Keratinocyte (primary cell): ENCODE results near the gene RSPRY1. TPM values are rescaled to one million over a fixed set of nuclear protein-coding genes. Genes with fewer than 3 reads are reported as not detected.

Source experiments
- DNase-seq: peaks from one replicate; pipeline ENCODE4 v3.0.0-alpha.2; 2011; ENCODE audit warnings: low read depth, missing footprints, low spot score
- FAIRE-seq: peaks from 2 replicates; lab custom pipeline; 2011; peaks lifted over from hg19 to GRCh38; lab: Jason Lieb, UNC
- H2AFZ ChIP-seq: 2 replicates; pipeline ENCODE4 v1.6.0; 2012; ENCODE audit warnings: low read length, control low read depth, inconsistent platforms; ENCODE audit not compliant: control insufficient read depth
- H3K27ac ChIP-seq: 2 replicates; pipeline ENCODE4 v1.5.1; 2011; ENCODE audit warnings: low read length; ENCODE audit not compliant: control insufficient read depth, insufficient read depth
- H3K27me3 ChIP-seq: 3 replicates; pipeline ENCODE4 v1.6.0; 2011; ENCODE audit warnings: low read length; ENCODE audit not compliant: control insufficient read depth, insufficient read depth; ENCODE audit errors: extremely low read depth
- H3K36me3 ChIP-seq, 2 experiments: 2 replicates in 1 of 2; 3 replicates in 1 of 2; pipeline ENCODE4 v1.5.1; 2011; ENCODE audit warnings: low read length in 2 of 2, mild to moderate bottlenecking in 1 of 2; ENCODE audit not compliant: control insufficient read depth in 2 of 2, insufficient read depth in 2 of 2; ENCODE audit errors: extremely low read depth in 1 of 2
- H3K4me1 ChIP-seq: 3 replicates; pipeline ENCODE4 v1.5.1; 2011; ENCODE audit warnings: low read length; ENCODE audit not compliant: control insufficient read depth, insufficient read depth; ENCODE audit errors: extremely low read depth
- H3K4me2 ChIP-seq: 3 replicates; pipeline ENCODE4 v1.6.0; 2011; ENCODE audit warnings: low read depth, low read length; ENCODE audit not compliant: control insufficient read depth, insufficient read depth; ENCODE audit errors: extremely low read depth
- H3K4me3 ChIP-seq, 3 experiments: fragments of 200-600 bp in 1 of 3; sonication (generic) in 1 of 3; 2 replicates in 2 of 3; 3 replicates in 1 of 3; pipeline ENCODE4 v1.5.1; 2011 to 2016; ENCODE audit warnings: low read length in 3 of 3, mild to moderate bottlenecking in 3 of 3, control low read depth in 2 of 3, inconsistent platforms in 1 of 3, low read depth in 1 of 3, mixed read lengths in 1 of 3, mixed run types in 1 of 3, moderate library complexity in 1 of 3; ENCODE audit not compliant: control insufficient read depth in 2 of 3, insufficient read depth in 2 of 3; ENCODE audit errors: extremely low read depth in 1 of 3
- H3K79me2 ChIP-seq: 2 replicates; pipeline ENCODE4 v1.6.0; 2012; ENCODE audit warnings: low read length; ENCODE audit not compliant: control insufficient read depth, insufficient read depth
- H3K9ac ChIP-seq: 3 replicates; pipeline ENCODE4 v1.6.0; 2011; ENCODE audit warnings: low read length; ENCODE audit not compliant: control insufficient read depth, insufficient read depth; ENCODE audit errors: extremely low read depth
- H3K9me1 ChIP-seq: 3 replicates; pipeline ENCODE4 v1.6.0; 2011; ENCODE audit warnings: low read length; ENCODE audit not compliant: control insufficient read depth, insufficient read depth; ENCODE audit errors: extremely low read depth
- H3K9me3 ChIP-seq: 2 replicates; pipeline ENCODE4 v1.5.1; 2012; ENCODE audit warnings: low read depth, low read length; ENCODE audit not compliant: control insufficient read depth
- H4K20me1 ChIP-seq: 3 replicates; pipeline ENCODE4 v1.6.0; 2011; ENCODE audit warnings: low read length; ENCODE audit not compliant: control insufficient read depth, insufficient read depth; ENCODE audit errors: extremely low read depth
- CTCF ChIP-seq, 3 experiments: IDR thresholded peaks in 1 of 3; conservative IDR thresholded peaks in 1 of 3; optimal IDR thresholded peaks in 1 of 3; 2 replicates in 2 of 3; 3 replicates in 1 of 3; pipeline versions ENCODE3 to v1.5.1; 2011; ENCODE audit warnings: low read length in 3 of 3, mild to moderate bottlenecking in 3 of 3, moderate library complexity in 2 of 3, control low read depth in 1 of 3, inconsistent platforms in 1 of 3; ENCODE audit not compliant: insufficient read depth in 2 of 3; ENCODE audit errors: extremely low read depth in 1 of 3
- EZH2 ChIP-seq: IDR thresholded peaks from one replicate; pipeline ENCODE4 v1.6.1; 2012; ENCODE audit warnings: inconsistent platforms, mild to moderate bottlenecking, low read length, moderate library complexity
- dilution Hi-C: fragments of 300-500 bp; cut with MboI; formaldehyde crosslinking; loops from one replicate; pipeline ENCODE4 v1.7.0; 2020; ENCODE audit warnings: low sequenced_read_pairs; ENCODE audit not compliant: extremely low pct_ligation_motif_present
- polyA plus RNA-seq, 5 experiments: library from polyadenylated mRNA; depleted of rRNA in 3 of 5; stranded (reverse) in 3 of 5; stranded (forward) in 1 of 5; unstranded in 1 of 5; fragments of >200 nt; gene quantifications; 1 replicate in 1 of 5; 2 replicates in 3 of 5; 3 replicates in 1 of 5; pipeline versions ENCODE4 v1.2.1 to v1.2.3, GENCODE V29; 2011 to 2012; ENCODE audit warnings: missing spikeins in 2 of 5, low read depth in 1 of 5, low replicate concordance in 1 of 5

The RSPRY1 gene
- polyA plus RNA-seq, 1 donor (not counting 4 experiments of a cell fraction or from before 2014, with no cell fraction given) = 42.2 TPM

- no peak for TF ChIP-seq CTCF (optimal IDR thresholded peaks at IDR 0.05 in 1 of 3, IDR thresholded peaks at IDR 0.05 in 1 of 3, conservative IDR thresholded peaks at IDR 0.05 in 1 of 3; ENCODE audit: extremely low read depth in 1 of 3, insufficient read depth in 2 of 3, low read length in 3 of 3)
- no peak for TF ChIP-seq EZH2
- no peaks in the 10 kb centered on the region for H3K9me1 ChIP-seq
- H3K27ac ChIP-seq = peak overlapping the region; percentile 90
- H2AFZ ChIP-seq = peak overlapping the region; percentile 89
- peaks cover 87% of the 10 kb centered on the region for H3K79me2 ChIP-seq
- H3K4me3 ChIP-seq = peak overlapping the region; percentile 74 to 96 (median 84)
- H3K9me3 ChIP-seq = no peaks in the 10 kb centered on the region
- no peaks in the 10 kb centered on the region for H4K20me1 ChIP-seq
- H3K9ac ChIP-seq = peak overlapping the region; percentile 97
- FAIRE-seq = no peak
- no peak for DNase-seq
- peaks cover 16% of the 10 kb centered on the region for H3K4me1 ChIP-seq
- dilution Hi-C loops = no loop called here
- H3K27me3 ChIP-seq = no peaks in the 10 kb centered on the region
- peaks cover 3% of the 10 kb centered on the region in 2 experiments for H3K36me3 ChIP-seq
- H3K4me2 ChIP-seq = peak overlapping the region; percentile 84
Measured at GRCh38 chr16:57184887-57185445, 1.2 kb upstream of the RSPRY1 start.

- Histone ChIP-seq H4K20me1 (no peaks in the 10 kb centered on the region), H3K79me2 (peaks cover 92% of the 10 kb centered on the region), H3K4me1 (peaks cover 20% of the 10 kb centered on the region), H3K36me3 (peaks cover 3% of the 10 kb centered on the region in 2 experiments), H3K27me3 (no peaks in the 10 kb centered on the region), H3K9ac (peak overlapping the region; percentile 97), H3K9me1 (no peaks in the 10 kb centered on the region), H3K4me2 (peak overlapping the region; percentile 84), H2AFZ (peak overlapping the region; percentile 89), H3K9me3 (no peaks in the 10 kb centered on the region), H3K27ac (peak overlapping the region; percentile 90), H3K4me3 (peak overlapping the region; percentile 74 to 96 (median 84))
- dilution Hi-C loops = no loop called here
- FAIRE-seq = no peak
- no peak for TF ChIP-seq EZH2
- TF ChIP-seq CTCF (optimal IDR thresholded peaks at IDR 0.05 in 1 of 3, IDR thresholded peaks at IDR 0.05 in 1 of 3, conservative IDR thresholded peaks at IDR 0.05 in 1 of 3; ENCODE audit: extremely low read depth in 1 of 3, insufficient read depth in 2 of 3, low read length in 3 of 3) = no peak
- DNase-seq = no peak
Measured at GRCh38 chr16:57185446-57185944, 634 bp upstream of the RSPRY1 start.
